Tongue (tissue), 2 donors: ENCODE data around the gene FBXO44. TPM values are rescaled to one million over a fixed set of nuclear protein-coding genes. Genes with fewer than 3 reads are reported as not detected.

ENCODE experiments used
- DNase-seq: peaks from one replicate; pipeline ENCODE4 v3.0.0-alpha.2; 2015
- total RNA-seq: library from RNA; depleted of rRNA; stranded (reverse); fragments of >200 nt; gene quantifications from one replicate; pipeline ENCODE4 v1.2.3, GENCODE V29; 2014

FBXO44 gene
- total RNA-seq, 1 donor from 2014 or later: 5.8 TPM

DNA sequence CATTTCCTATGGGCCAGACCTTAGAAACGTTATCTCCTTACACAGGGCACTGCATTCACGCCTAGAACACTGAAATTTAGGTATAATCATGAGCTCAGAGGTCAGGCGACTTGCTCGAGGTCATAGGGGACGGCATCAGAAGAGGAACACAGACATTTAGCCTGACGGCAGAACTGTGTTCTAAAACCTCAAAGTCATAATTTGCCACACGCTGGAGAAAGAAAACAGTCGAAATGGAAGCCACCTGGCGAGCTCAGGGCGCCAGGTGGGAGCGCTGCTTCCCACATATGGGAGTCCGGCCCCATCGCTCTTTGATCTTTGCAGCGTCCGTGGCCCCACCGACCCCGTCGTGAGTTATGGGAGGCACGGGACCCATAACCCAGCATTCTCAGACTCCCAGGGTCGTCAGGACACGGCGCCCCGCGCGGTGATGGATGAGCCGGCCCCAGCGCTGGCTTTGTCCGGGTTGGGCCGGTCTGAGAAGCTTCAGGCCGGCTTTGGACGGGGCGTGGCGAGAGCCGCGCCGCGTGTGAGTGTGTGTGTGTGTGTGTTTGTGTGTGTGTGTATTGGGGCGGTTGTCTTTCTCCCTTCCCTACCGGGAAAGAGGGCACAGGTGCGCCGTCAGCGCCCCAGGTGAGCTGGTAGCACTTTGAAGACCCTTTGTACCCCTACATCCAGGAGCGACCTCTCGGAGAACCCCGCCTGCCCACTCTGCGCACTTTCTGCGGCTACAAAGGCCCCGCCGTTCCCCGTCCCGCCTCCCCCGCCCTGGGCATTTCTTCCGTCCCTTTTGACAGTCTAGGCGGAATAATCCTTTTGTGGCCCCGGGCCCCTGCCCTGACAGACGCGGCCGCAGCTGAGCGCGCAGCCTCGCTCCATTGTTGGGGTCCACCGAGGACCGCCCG lies 36.0 kb downstream of the FBXO44 start:
- DNase-seq: peak; percentile 42

DNA sequence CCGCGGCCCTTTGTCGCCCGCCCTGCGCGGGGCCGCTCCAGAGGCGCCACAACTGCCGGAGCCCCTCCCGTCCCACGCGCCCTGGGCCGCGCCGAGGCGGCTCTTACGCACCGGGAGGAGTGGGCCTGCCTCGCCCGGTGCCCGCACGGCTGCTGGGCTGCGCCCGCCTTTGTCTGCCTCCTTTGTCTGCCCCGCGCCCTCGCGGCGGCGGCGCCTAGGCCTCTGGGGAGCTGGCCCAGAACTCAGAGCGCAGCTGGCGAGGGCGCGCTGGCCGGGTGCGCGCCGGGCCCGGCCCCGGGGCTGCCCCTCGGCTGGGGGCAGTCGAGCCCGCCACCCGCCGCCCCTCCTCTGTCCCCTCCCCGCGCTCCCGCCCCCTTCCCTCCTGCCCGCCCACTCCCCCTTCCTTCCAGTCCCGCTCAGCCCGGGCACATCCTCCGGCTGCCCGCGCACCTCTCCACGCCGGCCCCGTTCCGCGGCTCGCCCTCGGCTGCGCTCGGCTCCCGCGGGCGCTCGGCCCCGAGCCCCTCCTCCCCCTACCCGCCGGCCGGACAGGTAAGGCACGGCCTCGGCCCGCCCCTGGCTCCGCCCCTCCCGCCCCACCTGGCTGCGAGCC lies 36.7 kb downstream of the FBXO44 start, which contains the start of gene DRAXIN:
Gene DRAXIN, plus strand, starts transcription at position 409 of the 613 bp plus-strand sequence. CDS start 14,549 bp downstream, outside the sequence.
- DNase-seq: peak; percentile 59

DNA sequence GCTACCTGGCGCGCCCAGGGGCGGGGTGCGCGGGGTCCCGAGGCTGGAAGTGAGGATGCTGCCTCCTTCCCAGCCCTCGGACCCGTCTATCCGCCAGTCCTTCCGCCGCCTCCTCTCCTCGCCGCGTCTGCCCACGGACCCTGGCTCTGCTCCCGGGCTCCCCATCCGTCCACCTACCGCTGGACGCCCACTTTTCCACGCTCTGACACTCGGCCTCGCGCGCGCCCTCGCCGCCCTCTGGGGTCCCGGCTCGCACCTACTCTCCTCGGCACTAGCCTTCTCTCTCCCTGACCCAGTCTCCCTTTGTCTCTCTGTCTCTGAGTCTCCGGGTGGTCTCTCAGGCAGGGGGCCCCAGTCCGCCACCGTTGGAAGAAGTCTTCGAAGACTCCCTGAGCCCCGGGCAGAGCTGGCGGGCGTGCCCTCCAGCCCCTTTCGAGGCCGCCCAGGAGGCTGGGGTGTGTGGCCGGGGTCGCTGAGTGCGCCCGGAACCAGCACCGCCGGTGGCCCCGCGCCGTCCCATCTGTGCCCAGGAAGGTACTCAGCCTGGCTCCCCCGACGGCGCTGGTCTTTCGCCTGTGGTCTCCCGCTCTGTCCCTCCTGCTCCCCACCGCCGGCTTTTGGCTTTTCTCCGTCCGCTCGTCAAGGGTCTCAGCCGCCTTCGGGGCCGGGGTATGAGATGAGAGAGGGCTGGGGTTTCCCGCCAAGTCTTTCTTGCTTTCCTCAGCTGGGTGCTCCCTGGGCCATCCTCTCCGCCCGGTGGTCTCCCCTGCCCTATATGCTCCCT lies 37.4 kb downstream of the FBXO44 start:
- no peak for DNase-seq

DNA sequence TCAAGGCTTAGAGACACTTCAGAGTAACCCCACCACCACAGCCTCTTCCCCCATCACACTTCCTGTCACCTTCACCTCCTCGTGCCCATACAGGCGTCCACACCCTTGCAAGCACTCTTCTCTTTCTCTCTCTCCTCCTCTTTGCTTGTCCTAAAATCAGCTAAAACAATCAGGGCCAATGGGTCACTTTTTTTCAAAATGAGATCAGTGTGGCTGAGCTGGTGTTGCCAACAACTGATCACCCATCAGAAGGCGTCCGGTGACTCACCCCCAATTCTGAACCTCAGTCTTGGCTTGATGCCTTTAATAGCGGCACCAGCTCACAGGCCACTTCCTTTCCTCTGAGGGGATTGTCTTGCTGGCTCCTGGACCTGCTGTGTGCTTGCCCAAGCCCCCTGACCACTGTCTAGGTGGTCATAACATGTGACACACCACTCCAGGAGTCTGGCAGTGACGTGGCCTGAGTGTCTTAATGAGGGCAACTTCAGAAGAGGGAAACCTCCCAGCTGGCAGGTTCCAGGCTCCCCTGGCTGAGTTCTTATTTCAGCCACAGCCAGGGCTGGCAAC lies 38.4 kb downstream of the FBXO44 start:
- no peak for DNase-seq

DNA sequence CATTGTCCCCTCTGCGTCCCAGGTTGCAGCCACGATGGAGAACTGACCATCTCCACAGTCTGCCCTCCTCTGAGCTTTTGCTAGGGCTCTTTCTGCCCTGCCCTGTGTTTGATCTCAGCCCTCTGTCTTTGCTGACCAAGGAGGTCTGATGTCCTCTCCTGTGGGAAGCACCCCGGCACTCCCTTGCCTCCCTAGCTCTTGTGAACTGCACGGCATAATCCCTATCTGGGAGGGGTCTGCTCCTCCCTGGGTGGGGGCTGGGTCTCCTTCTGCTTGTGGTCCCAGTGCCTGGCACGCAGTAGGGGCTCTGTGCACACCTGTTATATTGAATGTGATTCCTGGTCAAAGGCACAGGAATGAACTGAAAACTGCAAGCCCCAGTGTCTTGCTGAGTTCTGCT lies 39.2 kb downstream of the FBXO44 start:
- no peak for DNase-seq

DNA sequence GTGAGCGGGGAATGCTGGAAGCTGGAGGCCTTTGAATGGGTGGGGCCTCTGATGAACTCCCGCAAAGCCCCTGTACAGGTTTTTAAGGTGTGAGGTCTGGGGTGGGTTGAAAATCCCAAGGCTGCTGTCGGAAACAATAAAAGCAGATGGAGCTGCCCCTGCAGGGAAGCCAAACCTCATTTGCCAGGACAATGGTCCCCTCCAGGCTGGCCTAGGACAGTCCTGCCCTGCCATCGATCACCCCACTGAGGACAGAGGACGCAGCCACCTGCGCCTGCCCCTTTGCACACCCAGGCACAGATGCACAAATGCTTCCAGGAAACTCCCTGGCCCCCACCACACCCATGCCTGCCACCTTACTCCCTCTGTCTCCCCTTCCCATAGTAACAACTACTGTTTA lies 41.2 kb downstream of the FBXO44 start:
- no peak for DNase-seq

DNA sequence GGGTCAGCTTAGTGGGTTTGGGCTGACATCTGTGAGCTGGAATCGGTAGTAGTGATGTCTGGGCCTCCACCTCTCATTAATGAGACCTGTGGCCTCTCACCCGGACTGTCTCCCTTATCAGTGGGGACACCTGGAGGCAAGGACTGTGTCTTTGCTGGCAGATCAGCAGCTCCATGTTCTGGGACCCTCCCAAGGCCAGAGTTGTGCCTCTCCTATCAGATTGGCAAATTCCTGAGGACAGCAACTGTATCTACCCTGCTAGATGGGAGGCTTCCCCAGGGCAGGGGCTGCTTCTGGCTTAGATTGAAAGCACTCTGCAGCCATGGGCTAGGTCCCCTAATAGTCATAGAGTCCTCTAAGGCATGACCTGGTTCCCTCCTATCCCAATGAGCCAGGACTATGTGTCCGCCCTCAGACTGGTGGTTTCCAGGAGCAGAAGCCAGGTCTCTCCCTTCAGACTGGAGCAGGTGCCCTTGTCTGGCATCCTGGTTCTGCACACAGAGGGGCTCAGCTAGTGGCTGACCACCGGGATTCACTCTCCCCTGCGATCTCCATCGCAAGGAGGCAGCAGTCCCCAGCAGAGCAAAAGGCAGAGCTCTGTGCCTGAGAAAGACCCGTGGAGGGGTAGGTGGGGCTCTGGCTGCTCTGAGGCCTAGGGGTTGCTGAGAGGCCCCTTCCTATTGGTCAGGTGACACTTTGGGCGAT lies 42.7 kb downstream of the FBXO44 start:
- no peak for DNase-seq

DNA sequence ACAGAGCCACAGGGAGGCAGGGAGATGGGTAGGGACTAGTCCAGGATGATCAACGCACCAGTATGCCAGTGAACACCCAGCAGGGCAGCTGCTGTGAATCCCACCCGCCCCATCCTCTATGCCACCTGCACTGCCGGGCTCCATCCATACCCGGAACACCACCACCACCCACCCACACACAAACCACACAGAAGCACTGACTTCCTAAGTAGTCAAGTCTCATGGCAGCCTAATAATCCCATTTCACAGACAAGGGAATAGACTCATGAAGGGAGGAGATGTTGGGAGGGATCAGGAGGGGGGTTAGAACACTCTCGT lies 43.2 kb downstream of the FBXO44 start:
- DNase-seq: no peak

DNA sequence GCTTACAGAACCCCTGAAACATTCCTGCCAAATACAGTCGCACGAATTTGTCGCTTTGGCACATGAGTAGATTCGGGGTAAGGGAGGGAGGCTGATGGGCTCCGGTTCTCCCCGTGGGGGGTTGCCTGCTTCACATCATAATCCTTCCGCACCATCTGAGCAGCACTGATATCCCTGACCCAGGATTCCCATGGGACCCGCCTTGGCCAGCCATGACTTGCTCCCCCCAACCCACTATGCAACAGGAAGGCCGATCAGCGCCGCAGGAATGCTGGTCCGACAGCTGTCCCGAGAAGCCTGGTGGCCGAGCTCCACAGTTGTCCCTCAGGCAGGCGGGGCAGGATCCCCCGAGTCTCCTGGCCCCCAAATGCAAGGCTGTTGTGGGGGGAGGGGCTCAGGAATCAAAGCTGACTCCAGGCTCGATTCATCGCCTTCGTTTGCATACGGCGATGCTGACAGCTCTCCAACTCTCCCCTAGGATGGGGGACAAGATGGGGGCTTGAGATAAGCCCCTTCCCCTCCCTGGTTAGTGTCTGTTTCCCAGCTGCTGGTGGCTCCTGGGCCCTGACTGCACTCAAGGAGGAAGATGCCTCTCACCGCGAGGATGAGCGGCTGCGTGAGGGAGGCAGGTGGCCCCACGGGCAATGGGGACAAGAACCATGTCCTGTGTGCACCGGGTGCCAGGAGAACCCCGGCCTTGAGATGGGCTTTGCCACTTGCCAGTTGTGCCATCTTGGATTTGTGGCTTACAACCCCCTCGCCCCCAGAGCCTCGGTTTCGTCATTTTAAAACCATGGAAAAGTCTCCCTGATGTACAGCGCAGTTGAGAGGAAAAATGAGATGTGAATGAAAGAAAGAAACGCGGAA lies 46.2 kb downstream of the FBXO44 start:
- peak; percentile 86 for DNase-seq

DNA sequence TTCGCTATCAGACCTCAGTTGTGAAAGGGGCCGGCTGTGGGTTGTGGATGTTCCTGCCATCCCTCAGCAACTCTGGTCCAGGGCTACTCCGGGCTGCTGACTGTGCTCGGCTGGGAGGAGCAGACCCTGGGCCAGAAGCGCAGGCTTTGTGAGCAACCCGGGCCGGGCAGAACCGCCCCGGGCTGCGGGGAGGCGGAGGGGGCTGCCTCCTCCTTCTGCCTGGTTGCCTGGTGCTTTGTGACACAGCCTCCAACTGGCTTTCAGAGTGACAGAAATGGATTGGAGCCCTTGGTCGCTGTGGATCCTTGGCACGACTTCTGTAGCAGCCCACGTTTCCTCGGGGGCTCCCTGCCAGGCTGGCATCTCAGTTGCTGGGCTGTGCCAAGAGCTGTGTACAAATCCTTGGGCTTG lies 46.9 kb downstream of the FBXO44 start:
- DNase-seq: peak; percentile 87

DNA sequence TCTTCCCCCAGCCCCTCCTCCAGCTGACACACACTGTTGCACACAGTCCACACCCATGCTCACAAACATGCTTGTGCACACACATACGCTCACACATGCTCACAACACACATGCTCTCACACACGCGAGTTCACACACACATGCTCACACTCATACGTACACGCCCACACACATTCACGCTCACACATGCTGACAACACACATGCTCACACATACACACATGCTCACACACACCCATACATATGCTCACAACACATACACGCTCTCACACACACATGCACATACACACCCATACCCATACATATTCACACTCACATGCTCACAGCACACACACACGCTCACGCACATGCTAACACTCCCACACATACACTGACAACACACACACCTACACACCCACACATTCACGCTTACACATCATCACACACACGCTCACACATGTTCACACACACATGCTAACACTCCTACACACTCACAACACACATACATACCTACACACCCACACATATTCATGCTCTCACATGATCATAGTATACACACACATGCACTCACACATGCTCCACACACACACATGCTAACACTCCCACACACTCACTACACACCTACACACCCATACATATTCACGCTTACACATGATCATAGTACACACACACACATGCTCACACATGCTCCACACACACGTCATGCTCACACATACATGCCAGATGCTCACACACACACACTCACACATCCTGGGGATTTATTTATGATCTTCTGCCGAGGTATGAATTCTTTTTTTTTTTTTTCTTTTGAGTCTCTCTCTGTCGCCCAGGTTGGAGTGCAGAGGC lies 47.5 kb downstream of the FBXO44 start:
- DNase-seq: no peak

DNA sequence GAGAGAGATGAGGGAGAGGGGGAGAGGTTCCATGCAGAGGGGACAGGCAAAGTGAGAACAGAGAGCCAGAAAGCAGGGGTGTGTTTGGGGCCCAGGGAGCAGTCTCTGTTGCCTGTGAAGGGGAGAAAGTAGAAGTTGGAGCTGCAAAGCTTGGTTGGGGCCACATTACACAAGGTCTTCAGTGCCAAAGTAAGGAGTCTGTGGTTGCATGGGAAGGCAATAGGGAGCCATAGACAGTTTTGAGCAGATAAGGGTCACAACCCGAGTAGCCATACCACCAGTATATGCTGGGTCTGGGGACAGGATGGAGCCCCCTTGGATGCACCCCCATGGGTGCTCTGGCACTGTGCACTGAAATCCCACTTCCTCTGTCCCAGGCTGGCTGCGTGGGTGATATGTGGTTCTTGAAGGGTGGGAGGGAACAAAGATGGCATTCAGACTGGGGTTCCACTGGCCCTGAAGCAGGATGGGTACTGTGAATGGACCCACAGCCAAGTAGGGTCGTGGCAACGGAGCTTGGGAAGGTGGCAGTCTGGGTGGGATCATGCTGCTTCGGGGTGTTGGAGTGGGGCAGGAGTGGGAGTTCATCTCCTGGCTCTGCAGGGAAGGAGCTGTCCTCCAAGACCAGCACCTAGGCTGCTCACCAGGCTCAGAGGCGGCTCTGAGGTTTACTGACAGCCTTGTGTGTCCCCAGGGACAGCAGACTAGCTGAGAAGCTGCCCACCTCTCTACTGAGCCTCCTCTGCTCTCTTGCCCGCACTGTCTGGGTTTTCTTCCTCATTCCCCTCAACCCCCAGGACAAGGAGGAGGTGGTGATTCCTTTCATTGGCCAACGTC lies 48.9 kb downstream of the FBXO44 start:
- no peak for DNase-seq

DNA sequence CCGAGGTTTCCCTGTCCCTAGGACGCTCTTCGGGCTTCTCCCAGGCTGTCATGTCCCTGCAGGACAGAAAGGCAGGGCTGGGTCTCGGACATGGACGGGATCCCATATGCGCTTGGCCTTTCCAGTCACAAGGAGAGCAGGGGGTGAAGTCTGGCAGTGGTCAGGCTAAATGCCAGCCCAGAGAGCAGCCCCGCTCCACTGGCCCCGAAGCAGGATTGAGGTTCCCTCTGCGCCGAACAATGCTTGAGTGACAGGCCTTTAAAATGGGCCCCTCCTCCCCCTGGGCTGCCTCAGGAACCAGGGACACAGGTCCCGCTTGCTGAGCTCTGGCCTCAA lies 49.5 kb downstream of the FBXO44 start:
- no peak for DNase-seq

DNA sequence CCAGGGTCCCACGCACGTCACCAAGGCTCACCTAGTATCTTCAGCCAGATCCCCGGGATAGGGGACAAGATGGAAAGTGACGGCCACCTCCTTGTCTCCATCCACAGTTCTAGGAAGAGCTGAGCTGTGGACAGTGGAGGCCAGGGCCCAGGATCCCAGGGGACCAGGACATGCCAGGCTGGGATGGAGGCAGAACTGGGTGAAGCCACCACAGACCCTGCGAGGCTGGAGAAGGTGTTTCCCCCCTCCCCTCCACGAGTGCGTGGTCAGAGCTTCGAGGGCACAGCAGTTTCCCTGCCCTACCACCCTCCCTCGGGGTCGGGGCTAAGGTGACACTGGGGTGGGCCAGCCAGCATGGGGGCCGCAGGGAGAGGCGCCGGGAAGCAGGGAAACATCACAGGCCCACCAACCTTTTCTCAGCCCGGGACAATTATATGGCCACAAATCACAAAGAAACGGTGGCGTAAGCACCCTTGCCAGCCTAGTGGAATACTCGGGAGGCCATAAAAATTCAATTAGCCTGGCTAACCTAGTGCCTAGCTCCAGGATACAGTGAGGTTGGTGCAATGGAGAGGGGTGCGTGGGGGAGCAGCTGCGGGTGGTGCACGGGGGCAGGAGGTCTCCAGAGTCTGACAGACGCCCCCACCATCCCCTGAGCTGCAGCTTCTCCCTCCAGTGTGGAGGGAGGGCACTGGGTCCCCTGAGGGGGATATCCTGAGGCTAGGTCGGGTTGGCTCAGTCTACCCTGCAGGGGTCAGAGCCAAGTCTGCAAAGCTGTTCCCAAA lies 50.2 kb downstream of the FBXO44 start:
- no peak for DNase-seq

DNA sequence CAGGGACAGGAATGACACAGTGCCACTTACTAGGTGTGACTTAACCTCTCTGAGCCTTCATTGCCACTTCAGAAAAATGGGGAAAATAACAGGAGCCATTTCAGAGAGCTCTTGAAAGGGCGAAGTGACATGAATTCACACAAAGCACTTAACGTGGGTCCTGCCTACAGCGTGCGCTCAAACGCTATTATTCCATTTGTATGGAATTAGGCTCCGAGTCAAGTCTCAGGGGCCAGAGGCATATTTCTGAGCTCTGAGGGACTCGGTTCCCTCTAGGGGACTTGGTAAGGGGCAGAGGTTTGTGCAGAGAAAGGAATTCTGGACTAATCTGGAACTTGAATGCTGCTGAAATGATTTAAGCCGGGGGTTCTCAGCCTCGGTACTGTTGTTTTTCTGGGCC lies 50.9 kb downstream of the FBXO44 start:
- no peak for DNase-seq

DNA sequence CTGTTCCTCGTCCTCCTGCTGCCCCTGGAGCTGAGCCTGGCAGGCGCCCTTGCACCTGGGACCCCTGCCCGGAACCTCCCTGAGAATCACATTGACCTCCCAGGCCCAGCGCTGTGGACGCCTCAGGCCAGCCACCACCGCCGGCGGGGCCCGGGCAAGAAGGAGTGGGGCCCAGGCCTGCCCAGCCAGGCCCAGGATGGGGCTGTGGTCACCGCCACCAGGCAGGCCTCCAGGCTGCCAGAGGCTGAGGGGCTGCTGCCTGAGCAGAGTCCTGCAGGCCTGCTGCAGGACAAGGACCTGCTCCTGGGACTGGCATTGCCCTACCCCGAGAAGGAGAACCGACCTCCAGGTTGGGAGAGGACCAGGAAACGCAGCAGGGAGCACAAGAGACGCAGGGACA lies 51.6 kb downstream of the FBXO44 start:
- no peak for DNase-seq

DNA sequence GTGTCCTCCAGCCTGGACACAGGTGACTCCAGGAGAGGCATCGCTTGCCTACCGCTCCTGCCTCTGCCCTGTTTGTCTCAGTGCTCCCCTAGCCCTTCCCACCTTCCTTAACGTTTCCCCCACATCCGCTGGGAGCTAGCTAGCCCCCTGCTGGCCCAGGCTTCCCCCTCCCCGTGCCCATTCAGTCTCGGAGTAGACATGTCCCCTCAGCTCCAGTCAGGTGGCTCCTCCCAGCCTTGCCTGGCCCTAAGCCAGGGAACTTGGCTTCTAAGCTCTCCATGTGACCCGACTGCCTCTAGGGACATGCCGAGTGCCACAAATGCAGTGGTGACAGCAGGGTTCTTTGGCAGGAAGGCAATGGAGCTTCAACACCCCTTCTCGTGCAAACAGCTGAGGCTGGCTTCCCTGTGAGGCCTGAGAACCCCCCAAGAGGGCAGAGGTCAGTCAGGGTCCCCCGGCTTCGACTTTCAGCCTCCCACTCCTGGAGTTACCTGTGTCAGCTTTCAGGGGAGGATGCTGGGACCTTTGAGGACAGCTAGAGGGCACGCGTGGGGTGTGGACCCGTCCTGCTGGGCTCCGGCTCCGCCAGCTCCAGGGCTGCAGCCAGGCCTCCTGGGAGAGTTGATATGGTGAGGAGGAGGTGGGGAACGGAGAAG lies 53.1 kb downstream of the FBXO44 start:
- peak; percentile 88 for DNase-seq
